GM19438 (cell line): ENCODE results near the gene PODXL2.

Experiments used
- ATAC-seq: cut with Tn5 transposase; IDR thresholded peaks from one replicate; pipeline ENCODE4 v1.9.1; 2021; ENCODE audit warnings: low read depth; ENCODE audit not compliant: unreplicated experiment

The PODXL2 gene, protein sequence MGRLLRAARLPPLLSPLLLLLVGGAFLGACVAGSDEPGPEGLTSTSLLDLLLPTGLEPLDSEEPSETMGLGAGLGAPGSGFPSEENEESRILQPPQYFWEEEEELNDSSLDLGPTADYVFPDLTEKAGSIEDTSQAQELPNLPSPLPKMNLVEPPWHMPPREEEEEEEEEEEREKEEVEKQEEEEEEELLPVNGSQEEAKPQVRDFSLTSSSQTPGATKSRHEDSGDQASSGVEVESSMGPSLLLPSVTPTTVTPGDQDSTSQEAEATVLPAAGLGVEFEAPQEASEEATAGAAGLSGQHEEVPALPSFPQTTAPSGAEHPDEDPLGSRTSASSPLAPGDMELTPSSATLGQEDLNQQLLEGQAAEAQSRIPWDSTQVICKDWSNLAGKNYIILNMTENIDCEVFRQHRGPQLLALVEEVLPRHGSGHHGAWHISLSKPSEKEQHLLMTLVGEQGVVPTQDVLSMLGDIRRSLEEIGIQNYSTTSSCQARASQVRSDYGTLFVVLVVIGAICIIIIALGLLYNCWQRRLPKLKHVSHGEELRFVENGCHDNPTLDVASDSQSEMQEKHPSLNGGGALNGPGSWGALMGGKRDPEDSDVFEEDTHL

DNA sequence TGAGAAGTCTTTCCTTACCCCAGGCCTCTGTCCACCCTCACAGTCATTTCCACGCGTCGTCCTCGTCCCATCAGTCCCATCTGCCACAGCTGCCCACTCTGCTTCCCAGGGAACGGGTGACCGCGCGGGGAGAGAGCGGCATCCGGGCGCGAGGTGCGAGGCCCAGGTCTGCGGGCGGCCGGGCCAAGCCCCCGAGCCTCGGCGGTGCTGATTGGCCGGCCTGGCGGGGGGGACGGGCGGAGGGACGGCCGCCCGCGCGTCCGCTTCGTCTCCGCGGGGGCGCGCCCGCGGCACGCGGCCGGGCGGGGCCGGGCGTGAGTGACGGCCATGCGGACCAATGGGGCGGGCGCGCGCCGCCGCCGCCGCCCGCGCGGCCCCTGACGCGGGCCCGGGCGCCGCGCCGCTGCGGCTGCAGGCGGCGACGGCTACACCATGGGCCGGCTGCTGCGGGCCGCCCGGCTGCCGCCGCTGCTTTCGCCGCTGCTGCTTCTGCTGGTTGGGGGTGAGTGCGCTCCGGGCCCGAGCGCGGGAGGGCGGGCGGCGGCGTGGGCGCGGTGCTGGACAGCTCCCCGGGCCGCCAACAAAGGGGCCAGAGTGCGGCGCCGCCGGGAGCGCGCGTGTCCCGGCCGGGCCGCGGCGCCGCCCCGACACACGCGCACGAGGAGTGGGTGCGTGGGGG lies at the start of gene PODXL2:
PODXL2 (plus strand) TSS at position 398 of the 679 bp plus-strand sequence; CDS start at position 433, 35 bp downstream.
- ATAC-seq = no peak

- ATAC-seq = no peak
Measured at GRCh38 chr3:127580327-127581060, 48.5 kb upstream of the PODXL2 start.

GRCh38 chr3:127584734-127585133 lies 44.3 kb upstream of the PODXL2 start:
- ATAC-seq = no peak

GRCh38 chr3:127585163-127585812 lies 43.7 kb upstream of the PODXL2 start:
- ATAC-seq = no peak

DNA sequence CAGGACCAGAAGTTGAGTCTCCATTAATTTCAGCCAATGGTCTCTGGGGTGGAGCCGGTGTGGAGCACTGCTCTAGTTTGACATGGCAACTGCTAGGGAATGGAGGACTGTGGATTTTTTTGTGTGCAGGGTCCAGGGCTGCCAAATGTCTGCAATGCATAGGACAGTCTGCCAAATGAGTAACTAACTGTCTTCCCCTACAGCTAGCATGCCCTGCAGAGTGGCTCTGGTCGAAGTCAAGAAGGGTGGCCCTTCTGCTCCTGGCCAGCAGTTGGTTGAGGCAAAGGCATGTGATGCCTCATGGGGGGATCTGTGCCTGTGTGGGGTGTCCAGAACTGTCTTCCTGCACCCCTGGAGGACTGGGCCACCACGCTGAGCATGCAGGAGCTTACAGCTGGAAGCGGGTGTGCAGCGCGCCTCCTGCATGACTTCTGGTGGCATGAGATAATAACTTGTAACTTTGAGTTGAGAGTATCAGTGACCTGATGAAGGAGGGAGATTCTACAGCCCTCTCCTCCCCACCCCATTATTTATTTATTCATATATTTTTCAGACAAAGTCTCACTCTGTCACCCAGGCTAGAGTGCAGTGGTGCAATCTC lies 43.1 kb upstream of the PODXL2 start:
- ATAC-seq = no peak

DNA sequence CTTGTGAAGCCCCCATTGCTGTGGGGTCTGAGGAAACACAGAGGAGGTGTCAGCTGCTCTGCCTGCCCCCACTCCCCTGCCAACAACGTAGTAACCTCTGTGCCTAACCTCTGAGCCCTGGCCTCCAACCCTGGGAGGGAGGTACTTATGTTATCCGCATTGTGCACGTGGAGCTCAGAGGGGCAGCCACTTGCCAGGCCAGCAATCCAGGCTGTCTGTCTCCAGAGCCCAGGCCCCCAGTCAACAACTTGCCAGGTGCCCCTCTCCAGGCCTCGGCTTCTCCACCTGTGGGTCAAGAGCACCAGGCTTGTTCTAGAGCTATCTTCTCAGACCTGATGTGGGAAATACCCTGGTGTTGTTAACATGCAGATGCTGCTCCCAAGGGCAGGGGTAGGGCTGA lies 41.1 kb upstream of the PODXL2 start:
- no peak for ATAC-seq

DNA sequence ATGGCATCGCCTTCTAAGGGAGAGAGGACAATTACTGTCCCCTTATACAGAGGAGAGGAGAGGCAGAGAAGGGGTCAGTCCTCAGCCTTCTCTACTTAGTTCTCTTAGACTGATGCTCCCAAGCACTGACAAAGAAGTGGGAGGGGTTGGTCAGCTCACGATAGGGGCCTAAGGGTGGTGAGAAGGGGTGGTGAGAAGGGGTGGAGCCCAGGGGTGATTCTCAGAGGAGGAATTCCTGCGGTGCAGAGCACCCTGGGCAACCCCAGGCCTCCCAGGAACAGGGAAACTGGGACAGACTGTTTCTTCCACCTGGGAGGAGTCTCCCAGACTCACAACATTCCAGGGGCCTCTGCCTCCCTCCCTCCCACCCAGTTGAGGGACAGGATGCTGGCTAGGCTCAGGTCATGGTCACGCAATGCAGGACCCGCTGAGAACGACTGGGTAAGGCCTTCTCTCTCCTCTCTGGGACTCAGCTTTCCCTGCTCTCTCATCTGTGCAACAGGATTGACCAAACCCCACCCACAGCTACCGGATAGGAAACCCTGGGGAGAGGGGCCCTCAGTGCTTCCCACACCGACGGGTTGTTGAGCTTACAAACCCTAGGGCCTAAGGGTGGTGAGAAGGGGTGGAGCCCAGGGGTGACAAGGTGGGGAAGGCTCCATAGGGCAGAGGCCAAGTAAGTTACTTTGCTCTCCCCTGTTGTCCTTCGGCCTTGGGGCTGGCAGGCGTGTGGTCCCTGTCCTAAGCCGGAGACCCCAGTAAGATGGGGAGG lies 40.0 kb upstream of the PODXL2 start:
- ATAC-seq = no peak

DNA sequence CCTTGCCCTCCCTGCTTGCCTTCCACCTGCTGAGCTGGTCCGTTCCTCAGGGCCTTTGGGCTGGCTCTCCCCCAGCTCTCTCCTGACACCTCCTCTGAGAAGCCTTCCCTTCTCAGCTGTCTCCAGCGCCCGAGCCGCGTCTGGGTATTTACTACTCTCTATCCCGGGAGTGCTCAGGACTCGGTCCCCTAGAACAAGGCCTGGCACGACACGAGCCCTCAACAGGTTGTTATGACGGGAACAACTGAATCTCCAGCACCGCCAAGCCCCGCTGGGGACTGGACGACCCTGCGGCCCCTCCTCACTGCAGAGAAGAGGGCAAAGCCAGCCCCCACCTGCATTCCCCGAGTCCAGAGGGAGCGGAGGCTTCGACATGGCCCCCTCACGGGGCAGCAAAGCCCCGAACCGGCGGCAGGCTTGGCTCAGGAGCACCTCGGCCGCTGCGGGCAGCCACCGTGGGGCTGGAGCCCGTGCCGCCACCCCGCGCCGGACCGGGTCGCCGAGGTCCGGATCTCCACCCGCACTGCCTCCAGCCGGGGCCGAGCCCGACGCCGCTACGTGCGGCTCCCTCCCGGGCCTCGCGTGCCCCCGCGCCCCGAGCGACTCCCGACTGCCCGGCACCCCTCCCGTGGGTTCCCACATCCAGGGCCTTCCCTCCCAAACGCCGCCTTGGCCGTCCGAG lies 39.2 kb upstream of the PODXL2 start:
- ATAC-seq = no peak

- peak; percentile 29 for ATAC-seq
Measured at GRCh38 chr3:127590282-127590592, 38.7 kb upstream of the PODXL2 start.

GRCh38 chr3:127590593-127591465 lies 38.2 kb upstream of the PODXL2 start, which contains the start of gene TPRA1:
Gene TPRA1 (minus strand): TSS chr3:127590733. CDS start chr3:127580146, 10,587 bp downstream.
- ATAC-seq = peak; percentile 75

GRCh38 chr3:127593178-127593577 lies 35.8 kb upstream of the PODXL2 start:
- ATAC-seq = no peak

DNA sequence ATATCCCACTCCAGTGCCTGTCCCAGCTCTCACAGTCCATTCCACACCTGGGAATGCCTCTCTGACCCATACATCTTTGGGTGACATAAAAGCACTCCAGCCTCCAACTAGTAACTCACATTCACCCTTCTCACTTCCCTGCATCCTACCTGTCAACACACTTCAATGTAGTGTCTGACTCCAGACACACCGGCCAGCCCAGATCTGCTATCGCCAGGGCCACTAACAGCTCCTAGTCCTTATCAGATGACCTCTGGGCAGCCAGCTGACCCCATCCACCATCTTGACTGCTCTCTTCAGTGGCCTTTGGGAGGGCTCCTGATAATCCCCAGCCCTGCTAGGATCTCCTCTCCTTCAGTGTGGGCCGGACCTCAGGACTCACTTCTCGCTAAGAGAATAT lies 33.7 kb upstream of the PODXL2 start:
- no peak for ATAC-seq

GRCh38 chr3:127597020-127597771 lies 31.8 kb upstream of the PODXL2 start:
- ATAC-seq = no peak

DNA sequence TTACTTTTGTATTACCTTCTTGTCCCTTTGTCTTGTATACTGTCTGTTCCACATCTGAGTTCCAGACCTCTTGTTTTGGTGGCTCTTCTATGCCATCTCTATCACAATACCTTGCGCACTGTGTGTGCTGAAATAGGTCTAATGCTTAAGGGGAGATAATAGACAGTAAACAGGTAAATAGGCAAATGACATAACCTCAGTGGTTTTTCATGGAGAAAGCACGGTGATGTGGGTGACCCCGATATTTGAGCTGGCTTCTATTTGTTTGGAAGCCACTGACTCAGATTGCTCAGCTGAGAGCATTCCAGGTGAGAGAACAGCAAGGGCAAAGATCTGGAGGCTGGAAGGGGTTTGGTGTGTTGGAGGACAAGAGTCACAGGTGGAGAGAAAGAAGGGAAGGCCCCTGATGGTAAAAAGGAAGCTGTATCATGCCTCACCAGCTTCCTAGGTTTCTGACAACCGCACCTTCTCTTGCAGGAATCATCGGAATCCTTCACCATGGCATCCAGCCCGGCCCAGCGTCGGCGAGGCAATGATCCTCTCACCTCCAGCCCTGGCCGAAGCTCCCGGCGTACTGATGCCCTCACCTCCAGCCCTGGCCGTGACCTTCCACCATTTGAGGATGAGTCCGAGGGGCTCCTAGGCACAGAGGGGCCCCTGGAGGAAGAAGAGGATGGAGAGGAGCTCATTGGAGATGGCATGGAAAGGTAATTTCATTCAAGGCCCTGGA lies 30.0 kb upstream of the PODXL2 start:
- no peak for ATAC-seq

- ATAC-seq = no peak
Measured at GRCh38 chr3:127600749-127601456, 28.1 kb upstream of the PODXL2 start.

GRCh38 chr3:127604035-127604434 lies 24.9 kb upstream of the PODXL2 start:
- ATAC-seq = no peak
